GM12873 (cell line): ENCODE results near the gene C17orf50.

ENCODE experiments used
- CTCF ChIP-seq: IDR thresholded peaks from 2 replicates; pipeline ENCODE4 v1.5.1; 2012; ENCODE audit warnings: low read depth, mild to moderate bottlenecking, moderate library complexity, low read length, control low read depth; ENCODE audit not compliant: insufficient read depth; ENCODE audit errors: missing control alignments

The C17orf50 gene

GRCh38 chr17:35748979-35749378 is 11.7 kb upstream of the C17orf50 start:
- no peak for TF ChIP-seq CTCF

- no peak for TF ChIP-seq CTCF
These were observed 10.9 kb upstream of the C17orf50 start for GRCh38 chr17:35749560-35750412.

- TF ChIP-seq CTCF, result no peak
These were observed 9.9 kb upstream of the C17orf50 start for GRCh38 chr17:35750526-35751395.

- no peak for TF ChIP-seq CTCF
These were observed 8.2 kb upstream of the C17orf50 start for GRCh38 chr17:35752471-35752870.

- no peak for TF ChIP-seq CTCF
These were observed 7.5 kb upstream of the C17orf50 start, which contains the start of gene GAS2L2 for GRCh38 chr17:35752945-35753764. GAS2L2 (minus strand) TSS chr17:35753239; CDS start chr17:35752850, 389 bp downstream.

GRCh38 chr17:35757243-35757642 is 3.4 kb upstream of the C17orf50 start:
- TF ChIP-seq CTCF, result no peak
